ENCODE results near the gene UBN1. TPM values are rescaled to one million over a fixed set of nuclear protein-coding genes. Genes with fewer than 3 reads are reported as not detected.

Gene UBN1
- total RNA-seq, 2 donors from 2014 or later, result 23.1 to 38.3 TPM

GRCh38 chr16:4882000-4882632 lies 34.8 kb downstream of the UBN1 start:
- Mint-ChIP-seq H3K36me3 (ENCODE audit: low read depth) (peaks cover 89% of the 10 kb centered on the region), H3K4me1 (peaks cover 3% of the 10 kb centered on the region), H3K9me3 (no peaks in the 10 kb centered on the region), H3K4me3 (no peak overlapping the region), H3K27me3 (no peaks in the 10 kb centered on the region), H3K27ac (no peak overlapping the region)
- no peak for ATAC-seq (replicated peaks)

GRCh38 chr16:4882633-4883285 lies 35.5 kb downstream of the UBN1 start:
- H3K36me3 Mint-ChIP-seq (ENCODE audit: low read depth), result peaks cover 83% of the 10 kb centered on the region

DNA sequence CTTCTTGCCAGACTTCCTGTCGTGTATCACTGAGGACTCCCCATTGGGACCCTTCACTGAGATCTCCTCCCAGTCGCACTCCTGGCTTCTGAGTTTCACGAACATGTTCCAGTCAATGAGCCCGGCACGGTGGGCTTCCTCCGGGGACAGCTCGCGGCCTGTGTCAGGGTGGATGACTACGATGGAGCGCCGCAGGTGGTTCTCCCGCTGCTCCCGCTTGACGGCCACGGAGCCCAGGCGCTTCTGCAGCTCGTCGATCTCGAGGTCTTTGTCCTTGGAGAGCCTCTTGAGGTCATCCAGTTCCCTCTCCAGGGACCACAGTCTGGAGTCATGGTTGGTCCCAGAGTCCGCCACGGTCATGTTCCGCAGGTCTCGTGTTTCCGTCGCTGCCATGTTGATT lies 36.2 kb downstream of the UBN1 start:
- no peak for ATAC-seq (replicated peaks)
- no peak overlapping the region for H3K4me3 Mint-ChIP-seq
- no peak overlapping the region for H3K27ac Mint-ChIP-seq
- no peaks in the 10 kb centered on the region for H3K9me3 Mint-ChIP-seq
- H3K36me3 Mint-ChIP-seq (ENCODE audit: low read depth), result peaks cover 76% of the 10 kb centered on the region
- no peaks in the 10 kb centered on the region for H3K27me3 Mint-ChIP-seq
- peaks cover 3% of the 10 kb centered on the region for H3K4me1 Mint-ChIP-seq

More at GRCh38 chr16:4882633-4883285, 35.5 kb downstream of the UBN1 start:
- Mint-ChIP-seq H3K27me3 (no peaks in the 10 kb centered on the region), H3K4me3 (no peak overlapping the region), H3K9me3 (no peaks in the 10 kb centered on the region), H3K4me1 (peaks cover 3% of the 10 kb centered on the region), H3K27ac (no peak overlapping the region)
- no peak for ATAC-seq (replicated peaks)

DNA sequence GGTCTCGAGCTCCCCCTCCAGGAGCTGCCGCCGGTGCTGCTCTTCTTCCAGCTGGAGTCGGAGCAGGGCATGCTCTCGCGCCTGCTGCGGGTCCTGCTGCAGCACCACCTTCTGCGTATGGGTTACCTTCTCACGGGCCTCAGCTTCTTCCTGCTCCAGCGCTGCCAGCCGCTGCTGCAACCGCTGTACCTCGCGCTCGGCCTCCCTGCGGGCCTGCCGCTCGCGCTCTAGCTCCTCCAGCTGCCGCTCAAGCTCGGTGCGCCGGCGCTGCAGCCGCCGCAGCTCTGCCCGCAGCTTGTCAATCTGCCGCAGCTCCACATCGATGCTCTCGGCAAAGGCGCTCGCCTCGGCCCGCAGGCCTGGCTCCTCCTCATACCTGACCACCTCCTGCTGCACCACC lies 36.9 kb downstream of the UBN1 start:
- H3K4me1 Mint-ChIP-seq, result peaks cover 3% of the 10 kb centered on the region
- peaks cover 69% of the 10 kb centered on the region for H3K36me3 Mint-ChIP-seq (ENCODE audit: low read depth)
- no peaks in the 10 kb centered on the region for H3K27me3 Mint-ChIP-seq

DNA sequence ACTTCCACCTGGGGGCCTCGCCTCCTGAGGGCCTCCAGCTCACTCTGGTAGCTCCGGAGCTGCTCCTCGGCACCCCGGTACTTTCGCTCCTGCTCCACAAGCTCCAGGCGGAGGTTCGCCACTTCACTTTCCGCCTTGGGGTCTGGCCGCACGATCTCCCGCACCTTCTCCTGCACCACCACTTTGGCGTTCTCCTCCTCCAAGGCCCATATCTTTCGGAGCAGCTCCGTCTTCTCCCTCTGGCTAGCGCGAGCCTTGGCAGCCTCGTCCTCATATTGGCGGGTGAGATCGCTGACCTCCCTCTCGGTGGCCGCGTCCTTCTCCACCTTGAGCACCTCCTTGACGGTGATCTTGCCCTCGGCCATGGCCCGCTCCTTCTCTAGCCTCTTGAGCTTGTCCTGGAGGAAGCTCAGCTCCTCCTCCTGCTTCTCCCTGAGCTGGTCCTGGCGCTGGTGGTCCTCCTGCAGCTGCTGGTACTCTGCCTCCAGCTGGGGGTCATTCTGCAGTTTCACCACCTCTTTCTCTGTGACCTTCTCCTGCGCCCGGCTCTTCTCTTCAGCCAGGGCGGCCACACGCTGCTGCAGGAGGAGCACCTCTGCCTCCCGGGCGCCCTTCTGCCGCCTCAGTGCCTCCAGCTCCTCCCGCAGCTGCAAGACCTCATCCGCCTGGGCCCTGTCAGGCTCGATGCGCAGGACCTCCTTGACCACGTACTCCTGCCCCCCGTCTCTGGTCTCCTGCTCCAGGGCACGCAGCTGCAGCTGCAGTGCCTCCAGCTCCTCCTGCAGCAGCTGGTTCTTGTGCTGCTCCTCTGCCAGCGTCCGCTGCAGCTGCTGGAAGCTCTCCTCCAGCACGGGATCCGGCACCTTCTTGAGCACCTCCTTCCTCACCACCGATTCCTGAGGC lies 37.9 kb downstream of the UBN1 start:
- H3K27ac Mint-ChIP-seq, result peak overlapping the region; percentile 51
- peaks cover 60% of the 10 kb centered on the region for H3K36me3 Mint-ChIP-seq (ENCODE audit: low read depth)
- no peak for ATAC-seq (replicated peaks)
- no peaks in the 10 kb centered on the region for H3K27me3 Mint-ChIP-seq
- no peak overlapping the region for H3K4me3 Mint-ChIP-seq
- H3K9me3 Mint-ChIP-seq, result no peaks in the 10 kb centered on the region
- H3K4me1 Mint-ChIP-seq, result peaks cover 3% of the 10 kb centered on the region

More for the DNA sequence above, 36.9 kb downstream of the UBN1 start:
- Mint-ChIP-seq H3K4me3 (no peak overlapping the region), H3K27ac (no peak overlapping the region), H3K9me3 (no peaks in the 10 kb centered on the region)
- no peak for ATAC-seq (replicated peaks)

DNA sequence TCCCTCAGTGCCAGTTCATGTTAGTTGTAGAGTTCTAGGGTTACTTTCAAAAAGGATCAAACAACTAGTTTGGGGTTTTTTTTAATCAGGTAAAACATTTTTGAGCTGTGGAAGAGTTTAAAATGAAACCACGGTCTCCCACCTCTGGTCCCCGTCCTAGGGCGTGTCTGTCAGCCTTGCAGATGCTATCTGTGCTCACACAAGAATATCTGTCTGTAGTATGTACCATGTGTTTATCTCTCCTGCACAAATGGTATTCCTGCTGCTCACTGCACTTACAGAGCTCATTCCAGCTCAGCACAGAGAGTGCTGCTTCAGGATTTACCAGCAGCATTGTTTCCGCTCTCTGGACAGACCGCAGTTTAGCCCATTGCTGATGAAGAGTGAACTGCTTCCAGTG lies 38.9 kb downstream of the UBN1 start:
- peaks cover 51% of the 10 kb centered on the region for H3K36me3 Mint-ChIP-seq (ENCODE audit: low read depth)
- no peaks in the 10 kb centered on the region for H3K27me3 Mint-ChIP-seq
- peaks cover 3% of the 10 kb centered on the region for H3K4me1 Mint-ChIP-seq
- H3K9me3 Mint-ChIP-seq, result no peaks in the 10 kb centered on the region
- H3K27ac Mint-ChIP-seq, result peak overlapping the region; percentile 51
- ATAC-seq (replicated peaks), result no peak
- no peak overlapping the region for H3K4me3 Mint-ChIP-seq

DNA sequence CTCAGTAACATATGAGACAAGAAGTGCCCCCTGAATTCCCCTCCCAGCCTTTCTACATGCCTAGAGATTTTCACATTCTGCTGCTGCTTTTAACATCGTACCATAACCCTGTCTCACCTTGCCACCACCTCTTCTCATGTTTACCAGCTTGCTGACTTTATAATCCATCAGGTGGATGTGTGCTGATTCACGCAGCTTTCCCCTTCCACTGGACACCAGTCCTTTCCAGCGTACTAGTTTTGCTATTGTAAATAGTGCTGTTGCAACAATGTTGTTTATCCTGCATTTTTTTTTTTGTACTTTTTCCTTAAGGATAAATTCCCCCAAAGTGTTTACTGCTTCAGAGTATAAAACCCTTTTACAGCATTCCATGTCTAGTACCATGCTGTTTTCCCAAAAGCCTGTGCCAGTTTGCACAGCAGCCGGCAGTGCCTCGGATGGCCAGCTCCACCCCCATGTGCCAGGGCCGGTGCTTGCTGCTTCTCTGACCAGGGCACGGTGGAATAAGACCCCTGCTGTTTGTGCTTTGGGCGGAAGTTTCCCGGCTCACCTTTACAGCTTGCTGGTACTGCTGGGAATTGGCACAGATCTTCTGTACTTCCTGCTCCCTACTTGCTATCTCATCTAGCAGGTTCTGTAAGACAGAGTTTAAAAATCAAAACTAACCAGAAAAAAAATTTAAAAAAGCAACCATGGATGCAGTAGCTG lies 41.3 kb downstream of the UBN1 start:
- no peaks in the 10 kb centered on the region for H3K27me3 Mint-ChIP-seq

DNA sequence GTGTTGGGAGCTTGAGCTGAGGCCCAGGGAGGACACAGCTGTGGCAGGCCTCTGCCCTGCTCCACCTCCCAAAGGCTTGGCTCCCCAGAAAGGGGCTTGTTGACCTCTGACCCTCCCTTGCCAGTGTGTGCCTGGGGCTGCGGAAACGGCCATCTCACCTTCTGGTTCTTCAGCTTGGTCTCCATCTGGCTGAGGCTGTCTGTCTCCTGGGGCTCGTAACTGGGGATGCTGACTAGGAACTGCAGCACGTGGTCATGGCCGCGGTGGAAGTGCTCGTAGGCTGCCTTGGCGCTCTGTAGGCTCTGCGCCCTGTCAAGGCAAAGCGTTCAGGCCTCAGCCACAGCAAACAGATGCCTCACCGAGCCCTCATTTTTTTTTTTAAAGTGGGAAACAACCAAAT lies 42.7 kb downstream of the UBN1 start:
- H3K4me3 Mint-ChIP-seq, result no peak overlapping the region
- no peaks in the 10 kb centered on the region for H3K27me3 Mint-ChIP-seq
- peaks cover 15% of the 10 kb centered on the region for H3K36me3 Mint-ChIP-seq (ENCODE audit: low read depth)
- no peaks in the 10 kb centered on the region for H3K9me3 Mint-ChIP-seq
- peaks cover 3% of the 10 kb centered on the region for H3K4me1 Mint-ChIP-seq
- ATAC-seq (replicated peaks), result no peak
- H3K27ac Mint-ChIP-seq, result no peak overlapping the region

More for the DNA sequence above, 41.3 kb downstream of the UBN1 start:
- ATAC-seq (replicated peaks), result no peak
- Mint-ChIP-seq H3K9me3 (no peaks in the 10 kb centered on the region), H3K36me3 (ENCODE audit: low read depth) (peaks cover 30% of the 10 kb centered on the region), H3K4me3 (no peak overlapping the region), H3K27ac (peak overlapping the region; percentile 50), H3K4me1 (peaks cover 3% of the 10 kb centered on the region)

DNA sequence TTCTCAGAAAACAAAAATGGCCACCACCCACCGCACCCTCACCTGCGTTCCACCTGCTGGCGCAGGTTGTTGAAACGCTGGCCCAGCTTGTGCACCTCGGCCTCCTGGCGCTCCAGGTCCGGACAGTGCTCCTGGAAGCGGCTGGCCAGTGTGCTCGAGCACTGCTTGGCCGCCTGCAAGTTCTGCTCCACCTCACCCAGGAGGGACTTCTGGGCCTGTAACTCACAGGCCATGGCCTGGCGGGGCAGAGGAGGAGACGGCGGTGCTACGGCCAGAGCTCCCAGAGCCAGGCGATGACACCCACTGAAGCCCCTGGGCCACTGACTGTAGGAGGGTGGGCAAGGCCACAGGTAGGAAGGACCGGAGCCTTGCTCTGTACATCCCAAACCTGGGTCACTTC lies 43.4 kb downstream of the UBN1 start:
- no peak overlapping the region for H3K4me3 Mint-ChIP-seq
- ATAC-seq (replicated peaks), result no peak
- H3K27ac Mint-ChIP-seq, result no peak overlapping the region
- no peaks in the 10 kb centered on the region for H3K27me3 Mint-ChIP-seq
- H3K36me3 Mint-ChIP-seq (ENCODE audit: low read depth), result peaks cover 9% of the 10 kb centered on the region
- peaks cover 3% of the 10 kb centered on the region for H3K4me1 Mint-ChIP-seq
- no peaks in the 10 kb centered on the region for H3K9me3 Mint-ChIP-seq

DNA sequence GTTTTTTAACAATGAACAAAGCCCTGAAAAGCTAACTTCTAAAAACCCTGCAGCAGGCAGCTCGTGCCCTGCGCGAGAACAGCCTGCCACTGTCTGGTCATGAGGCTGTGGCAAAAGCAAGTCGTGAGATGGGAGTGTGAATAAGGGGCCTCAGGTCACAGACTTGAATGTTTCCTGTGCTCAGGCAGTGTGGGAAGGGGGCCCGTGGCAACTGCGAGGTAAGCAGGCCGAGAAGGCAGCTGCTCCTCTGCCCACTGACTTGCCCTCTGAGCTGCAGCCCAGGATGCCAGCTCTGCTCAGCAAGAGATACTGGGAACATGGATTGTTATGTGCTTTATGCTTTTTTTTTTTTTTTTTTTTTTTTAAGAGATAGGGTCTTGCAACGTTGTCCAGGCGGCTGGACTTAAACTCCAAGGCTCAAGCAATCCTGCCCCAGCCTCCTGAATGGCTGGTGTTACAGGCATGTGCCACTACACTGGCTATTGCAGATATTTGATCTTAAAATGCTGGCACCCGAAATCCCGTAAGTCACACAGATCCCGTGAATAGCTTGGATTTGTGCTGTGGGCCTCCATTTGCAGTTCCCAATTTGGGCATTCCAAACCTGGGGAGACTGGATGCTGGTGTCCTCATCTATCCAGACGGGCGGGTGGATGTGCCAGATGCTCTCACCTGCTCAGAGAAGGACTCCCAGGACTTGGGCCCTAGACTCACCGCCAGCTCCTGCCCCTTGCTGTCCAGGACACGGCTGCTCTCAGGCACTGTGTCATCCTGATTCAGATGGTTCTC lies 44.0 kb downstream of the UBN1 start:
- no peak for ATAC-seq (replicated peaks)
- peaks cover 3% of the 10 kb centered on the region for H3K36me3 Mint-ChIP-seq (ENCODE audit: low read depth)
- no peaks in the 10 kb centered on the region for H3K9me3 Mint-ChIP-seq
- no peaks in the 10 kb centered on the region for H3K4me1 Mint-ChIP-seq
- no peaks in the 10 kb centered on the region for H3K27me3 Mint-ChIP-seq
- H3K4me3 Mint-ChIP-seq, result no peak overlapping the region
- no peak overlapping the region for H3K27ac Mint-ChIP-seq

DNA sequence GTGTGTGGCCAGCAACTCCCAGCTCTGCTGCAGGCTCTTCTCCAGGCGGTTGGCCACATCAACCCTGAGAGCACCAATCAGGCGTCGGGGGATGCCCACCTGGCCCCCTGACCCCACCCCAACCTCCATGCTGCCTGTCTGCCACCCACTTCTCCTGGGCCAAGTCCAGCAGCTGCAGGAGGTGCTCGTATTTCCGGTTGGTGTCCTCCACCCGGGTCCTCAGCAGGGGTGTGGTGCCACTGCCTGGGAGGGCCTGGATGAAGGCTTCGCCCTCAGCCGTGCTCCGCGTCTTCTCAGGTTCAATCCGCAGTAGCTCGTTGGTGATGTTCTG lies 44.6 kb downstream of the UBN1 start:
- ATAC-seq (replicated peaks), result no peak
- Mint-ChIP-seq H3K4me1 (no peaks in the 10 kb centered on the region), H3K36me3 (ENCODE audit: low read depth) (no peaks in the 10 kb centered on the region), H3K4me3 (no peak overlapping the region), H3K27ac (no peak overlapping the region), H3K9me3 (no peaks in the 10 kb centered on the region), H3K27me3 (no peaks in the 10 kb centered on the region)

DNA sequence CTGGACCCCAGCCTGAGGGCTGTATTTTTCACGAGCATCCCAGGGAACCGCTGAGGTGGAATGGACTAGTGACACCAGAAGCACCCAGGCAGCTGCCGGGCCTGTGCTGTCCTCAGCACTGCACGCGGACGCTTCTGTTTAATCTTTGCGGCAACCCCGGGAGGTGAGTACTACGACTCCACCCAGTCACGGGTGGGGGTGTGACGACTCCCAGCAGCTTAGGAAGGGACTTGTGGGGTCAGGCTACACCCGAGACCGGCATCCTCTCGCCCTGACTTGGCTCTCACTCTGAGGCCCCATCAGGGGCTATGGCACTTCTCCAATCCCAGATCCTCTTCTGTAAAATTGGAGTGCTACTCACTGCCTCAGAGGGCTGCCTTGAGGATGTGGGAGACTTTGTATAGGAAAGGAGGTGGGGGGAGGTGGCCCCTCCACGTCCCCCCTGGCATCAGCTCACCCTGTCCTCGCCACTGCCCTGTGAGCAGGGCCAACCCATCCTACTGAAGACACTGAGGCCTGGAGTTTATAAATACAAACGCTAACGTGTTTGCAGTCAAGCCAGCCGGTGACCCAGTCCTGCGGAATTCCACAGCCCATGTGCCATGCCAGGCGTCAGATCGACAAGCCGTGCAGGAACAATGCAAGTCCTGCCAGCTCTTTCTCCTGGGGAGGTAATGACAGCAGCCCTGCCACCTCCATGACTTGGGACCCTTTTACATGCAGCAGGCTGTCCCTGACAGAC lies 45.3 kb downstream of the UBN1 start:
- Mint-ChIP-seq H3K4me1 (no peaks in the 10 kb centered on the region), H3K4me3 (no peak overlapping the region), H3K36me3 (ENCODE audit: low read depth) (no peaks in the 10 kb centered on the region), H3K27ac (no peak overlapping the region), H3K27me3 (no peaks in the 10 kb centered on the region), H3K9me3 (no peaks in the 10 kb centered on the region)
- no peak for ATAC-seq (replicated peaks)

DNA sequence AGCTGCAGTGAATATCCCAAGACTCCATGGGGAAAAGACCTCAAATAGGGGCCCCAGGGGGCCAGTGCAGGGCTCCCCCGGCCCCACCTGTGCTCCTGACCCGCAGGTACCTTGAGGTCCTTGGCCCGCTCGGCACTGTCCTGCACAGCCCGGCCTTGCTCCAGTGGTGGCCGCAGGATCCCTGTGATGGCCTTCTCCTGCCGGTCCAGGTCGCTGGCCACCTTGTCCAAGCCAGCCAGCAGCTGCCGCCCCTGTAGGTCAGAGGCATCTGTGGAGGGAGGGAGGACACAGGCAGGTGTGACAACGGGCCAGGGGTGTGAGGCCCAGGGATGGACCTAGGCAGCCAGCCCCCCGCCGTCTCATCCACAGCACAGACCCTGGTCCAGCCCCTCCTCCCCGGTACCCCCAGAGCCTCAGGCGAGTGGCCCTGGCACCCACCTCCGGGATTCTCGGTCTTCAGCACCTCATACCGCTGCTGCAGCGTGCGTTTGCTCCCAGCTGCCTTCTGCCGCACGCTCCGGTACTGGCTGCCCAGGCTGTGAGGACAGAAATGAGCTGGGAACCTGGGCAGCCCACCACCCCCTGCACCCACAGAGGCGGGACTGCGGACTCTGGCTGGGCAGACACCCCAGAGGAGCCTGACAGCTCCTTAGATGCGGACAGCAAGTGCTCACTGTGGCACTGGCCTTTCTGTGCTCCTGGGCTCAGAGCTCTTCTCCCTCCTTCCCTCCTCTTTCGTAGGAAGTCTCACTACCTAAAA lies 46.0 kb downstream of the UBN1 start:
- no peaks in the 10 kb centered on the region for H3K4me1 Mint-ChIP-seq
- no peak overlapping the region for H3K27ac Mint-ChIP-seq
- no peaks in the 10 kb centered on the region for H3K36me3 Mint-ChIP-seq (ENCODE audit: low read depth)
- no peaks in the 10 kb centered on the region for H3K27me3 Mint-ChIP-seq
- H3K4me3 Mint-ChIP-seq, result no peak overlapping the region
- ATAC-seq (replicated peaks), result no peak
- H3K9me3 Mint-ChIP-seq, result no peaks in the 10 kb centered on the region
